WERI-Rb-1 (cell line): ENCODE results near the gene PKNOX2.

Source experiments
- DNase-seq: peaks from one replicate; pipeline ENCODE4 v3.0.0-alpha.2; 2020
- H3K27ac ChIP-seq: fragments of 250-450 bp; sonication (Bioruptor Pico); 2 replicates; pipeline ENCODE4 v1.5.1; 2020; ENCODE audit warnings: mild to moderate bottlenecking, moderate library complexity
- H3K27me3 ChIP-seq: fragments of 250-450 bp; sonication (Bioruptor Pico); 2 replicates; pipeline ENCODE4 v1.5.1; 2021; ENCODE audit warnings: mild to moderate bottlenecking, low read depth, moderate library complexity; ENCODE audit not compliant: insufficient read depth, severe bottlenecking
- H3K36me3 ChIP-seq: fragments of 250-450 bp; sonication (Bioruptor Pico); 2 replicates; pipeline ENCODE4 v1.5.1; 2020; ENCODE audit warnings: mild to moderate bottlenecking, moderate library complexity
- H3K4me3 ChIP-seq: 2 replicates; pipeline ENCODE4 v1.5.1; 2011; ENCODE audit warnings: low read depth, mild to moderate bottlenecking, control low read depth, low read length
- H3K9me3 ChIP-seq: fragments of 250-450 bp; sonication (Bioruptor Pico); 2 replicates; pipeline ENCODE4 v1.5.1; 2021; ENCODE audit warnings: mild to moderate bottlenecking, moderate library complexity; ENCODE audit not compliant: severe bottlenecking
- TF ChIP-seq, protein P1 (sequence below): IDR thresholded peaks from 2 replicates; pipeline ENCODE4 v1.5.1; 2011; ENCODE audit warnings: low read depth, mild to moderate bottlenecking, control low read depth, inconsistent platforms, low read length

Gene PKNOX2

DNA sequence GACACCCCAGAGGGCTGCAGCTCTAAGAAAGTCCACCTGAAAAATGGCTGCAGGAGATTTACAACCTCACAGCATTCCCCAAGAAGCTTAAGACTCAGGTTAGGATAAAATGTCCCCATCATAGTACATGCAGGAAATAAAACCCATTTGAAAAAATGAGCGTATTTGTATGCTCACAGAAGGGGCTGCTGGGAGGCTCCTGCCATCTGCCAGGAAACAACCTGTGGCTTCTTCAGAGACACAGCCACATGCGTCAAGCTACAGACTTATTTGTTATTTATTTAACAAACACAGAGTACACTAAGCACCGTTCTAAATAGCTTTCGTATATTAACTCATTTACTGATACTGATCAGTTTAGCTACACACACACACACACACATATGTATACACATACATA, 258.1 kb downstream of the PKNOX2 start:
- Histone ChIP-seq H3K36me3 (no peaks in the 10 kb centered on the region), H3K9me3 (no peaks in the 10 kb centered on the region), H3K27ac (no peak overlapping the region), H3K4me3 (no peak overlapping the region), H3K27me3 (no peaks in the 10 kb centered on the region)
- no peak for DNase-seq
- TF ChIP-seq, protein P1, sequence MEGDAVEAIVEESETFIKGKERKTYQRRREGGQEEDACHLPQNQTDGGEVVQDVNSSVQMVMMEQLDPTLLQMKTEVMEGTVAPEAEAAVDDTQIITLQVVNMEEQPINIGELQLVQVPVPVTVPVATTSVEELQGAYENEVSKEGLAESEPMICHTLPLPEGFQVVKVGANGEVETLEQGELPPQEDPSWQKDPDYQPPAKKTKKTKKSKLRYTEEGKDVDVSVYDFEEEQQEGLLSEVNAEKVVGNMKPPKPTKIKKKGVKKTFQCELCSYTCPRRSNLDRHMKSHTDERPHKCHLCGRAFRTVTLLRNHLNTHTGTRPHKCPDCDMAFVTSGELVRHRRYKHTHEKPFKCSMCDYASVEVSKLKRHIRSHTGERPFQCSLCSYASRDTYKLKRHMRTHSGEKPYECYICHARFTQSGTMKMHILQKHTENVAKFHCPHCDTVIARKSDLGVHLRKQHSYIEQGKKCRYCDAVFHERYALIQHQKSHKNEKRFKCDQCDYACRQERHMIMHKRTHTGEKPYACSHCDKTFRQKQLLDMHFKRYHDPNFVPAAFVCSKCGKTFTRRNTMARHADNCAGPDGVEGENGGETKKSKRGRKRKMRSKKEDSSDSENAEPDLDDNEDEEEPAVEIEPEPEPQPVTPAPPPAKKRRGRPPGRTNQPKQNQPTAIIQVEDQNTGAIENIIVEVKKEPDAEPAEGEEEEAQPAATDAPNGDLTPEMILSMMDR, result no peak

DNA sequence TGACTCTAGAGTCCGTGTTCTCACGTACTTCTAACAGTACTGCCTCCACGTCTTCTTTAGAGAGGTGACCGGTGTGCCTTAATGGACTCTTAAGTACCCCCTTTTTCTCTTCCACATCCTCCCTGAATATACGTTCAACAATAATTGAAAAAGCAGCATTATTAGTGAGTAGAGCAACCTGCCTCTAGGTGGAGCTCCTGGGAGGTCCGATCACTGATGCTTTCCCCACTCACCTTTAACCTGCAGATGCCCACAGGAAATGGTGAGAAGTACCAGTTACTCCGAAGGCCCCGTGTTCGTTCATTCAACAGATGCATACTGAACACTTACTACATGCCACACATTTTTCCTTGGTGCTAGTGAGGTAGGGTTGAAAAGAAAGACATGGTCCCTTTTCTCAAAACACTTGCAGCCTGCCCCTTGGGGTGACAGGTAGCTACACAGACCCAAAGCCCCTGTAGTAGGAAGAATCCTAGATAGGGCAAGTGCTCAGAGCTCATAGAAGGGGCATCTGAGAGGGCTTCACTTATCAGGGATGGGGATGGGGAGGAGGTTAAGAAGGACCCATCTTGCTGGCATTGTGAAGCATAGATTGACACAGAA, 258.8 kb downstream of the PKNOX2 start:
- Histone ChIP-seq H3K9me3 (no peaks in the 10 kb centered on the region), H3K27ac (no peak overlapping the region), H3K36me3 (no peaks in the 10 kb centered on the region), H3K4me3 (no peak overlapping the region), H3K27me3 (no peaks in the 10 kb centered on the region)
- TF ChIP-seq, protein P1, result peak; percentile 81
- peak; percentile 37 for DNase-seq

DNA sequence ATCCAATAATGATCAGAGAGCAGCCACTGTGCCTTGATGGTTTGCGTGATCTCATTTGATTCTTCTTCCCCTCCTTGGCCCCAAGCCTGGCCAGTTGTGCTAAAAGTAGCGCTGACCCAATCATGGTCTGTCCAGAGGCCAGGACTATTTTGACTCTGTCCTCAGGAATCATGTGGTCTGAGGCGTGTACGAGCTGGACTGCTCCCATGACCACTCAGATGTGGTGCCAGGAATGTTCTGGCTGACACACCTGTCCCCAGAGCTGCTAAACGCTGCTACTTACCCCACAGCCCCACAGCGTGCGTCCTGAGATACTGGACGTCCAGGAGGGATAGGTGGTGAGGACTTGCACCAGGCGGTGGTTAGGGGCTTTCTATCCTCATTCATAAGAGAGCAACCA, 261.1 kb downstream of the PKNOX2 start:
- TF ChIP-seq, protein P1, result no peak
- Histone ChIP-seq H3K36me3 (no peaks in the 10 kb centered on the region), H3K9me3 (no peaks in the 10 kb centered on the region), H3K27ac (no peak overlapping the region), H3K27me3 (no peaks in the 10 kb centered on the region), H3K4me3 (no peak overlapping the region)
- no peak for DNase-seq

DNA sequence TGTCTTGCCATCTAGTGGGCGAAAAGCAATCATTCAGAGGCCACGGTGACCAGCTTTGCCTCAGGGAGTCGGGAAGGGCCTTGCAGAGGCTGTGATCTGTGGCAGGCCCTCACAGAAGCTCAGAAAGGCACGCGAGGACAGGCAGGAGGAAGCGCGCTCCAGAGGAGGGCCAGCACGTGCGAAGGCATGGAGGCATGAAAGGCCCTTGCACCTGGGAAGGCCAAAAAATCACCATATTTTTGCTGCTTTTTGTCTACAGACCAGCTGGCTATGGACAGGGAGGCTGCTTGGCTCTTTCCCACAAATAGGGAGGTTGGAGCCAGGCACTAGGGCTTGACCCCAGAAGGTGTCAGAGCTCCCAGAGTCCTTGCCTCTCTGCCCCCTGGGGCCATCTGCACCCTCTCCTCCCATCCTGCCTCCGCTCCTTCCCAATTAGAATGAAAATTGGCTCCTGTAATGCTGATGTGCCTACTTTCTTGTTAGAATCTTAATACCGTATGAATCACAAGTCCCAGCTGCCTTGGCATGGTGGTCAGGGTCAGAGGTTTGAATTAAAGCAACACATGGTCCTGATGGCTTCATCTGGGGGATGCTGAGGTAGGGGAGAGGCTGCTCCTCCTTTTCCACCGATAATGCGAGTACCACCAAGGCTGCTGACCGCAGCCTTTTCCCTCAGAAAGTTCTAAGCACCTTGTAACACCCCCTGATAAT, 262.4 kb downstream of the PKNOX2 start:
- peak; percentile 49 for DNase-seq
- no peak overlapping the region for H3K4me3 ChIP-seq
- H3K27ac ChIP-seq, result no peak overlapping the region
- no peaks in the 10 kb centered on the region for H3K36me3 ChIP-seq
- no peaks in the 10 kb centered on the region for H3K9me3 ChIP-seq
- H3K27me3 ChIP-seq, result no peaks in the 10 kb centered on the region
- TF ChIP-seq, protein P1, result no peak

DNA sequence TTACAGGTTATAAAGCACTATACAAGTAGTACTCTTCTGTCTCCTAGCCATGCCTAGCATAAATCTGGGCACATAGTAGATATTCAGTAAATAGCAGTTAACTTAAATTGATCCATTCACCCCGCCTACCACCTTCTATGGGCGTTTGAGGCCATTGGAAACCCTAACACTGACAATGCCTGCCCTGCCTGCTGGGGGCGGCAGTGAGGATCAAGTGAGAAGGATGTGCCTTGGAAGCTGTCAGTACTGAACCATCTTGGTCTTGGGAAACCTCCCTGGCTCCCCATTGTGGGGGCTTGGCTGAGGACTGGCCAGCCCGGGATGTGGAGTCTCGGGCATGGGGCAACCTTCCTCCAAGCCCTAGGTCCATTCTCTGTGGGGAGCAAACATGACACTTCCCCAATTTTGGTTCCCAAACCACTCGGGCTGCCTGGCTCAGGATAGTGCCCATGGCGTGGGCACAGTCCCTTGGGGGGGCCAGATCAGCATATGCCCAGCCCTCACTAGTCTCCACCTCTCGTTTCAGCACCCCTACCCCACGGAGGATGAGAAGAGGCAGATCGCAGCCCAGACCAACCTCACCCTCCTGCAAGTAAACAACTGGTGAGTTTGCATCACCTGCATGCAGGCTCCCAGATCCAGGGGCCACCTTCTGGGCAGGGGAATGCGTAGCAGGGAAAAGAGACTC, 264.1 kb downstream of the PKNOX2 start:
- Histone ChIP-seq H3K9me3 (no peaks in the 10 kb centered on the region), H3K27me3 (no peaks in the 10 kb centered on the region), H3K36me3 (no peaks in the 10 kb centered on the region), H3K4me3 (no peak overlapping the region), H3K27ac (no peak overlapping the region)
- TF ChIP-seq, protein P1, result peak; percentile 33; the same call in 1 of the 2 replicates
- DNase-seq, result no peak
